ENCODE measurements around the gene MOB3C. TPM values are rescaled to one million over a fixed set of nuclear protein-coding genes. Genes with fewer than 3 reads are reported as not detected.

MOB3C gene
- total and polyA plus RNA-seq, 11 donors: 6.0 to 24.0 (median 10.5) TPM

DNA sequence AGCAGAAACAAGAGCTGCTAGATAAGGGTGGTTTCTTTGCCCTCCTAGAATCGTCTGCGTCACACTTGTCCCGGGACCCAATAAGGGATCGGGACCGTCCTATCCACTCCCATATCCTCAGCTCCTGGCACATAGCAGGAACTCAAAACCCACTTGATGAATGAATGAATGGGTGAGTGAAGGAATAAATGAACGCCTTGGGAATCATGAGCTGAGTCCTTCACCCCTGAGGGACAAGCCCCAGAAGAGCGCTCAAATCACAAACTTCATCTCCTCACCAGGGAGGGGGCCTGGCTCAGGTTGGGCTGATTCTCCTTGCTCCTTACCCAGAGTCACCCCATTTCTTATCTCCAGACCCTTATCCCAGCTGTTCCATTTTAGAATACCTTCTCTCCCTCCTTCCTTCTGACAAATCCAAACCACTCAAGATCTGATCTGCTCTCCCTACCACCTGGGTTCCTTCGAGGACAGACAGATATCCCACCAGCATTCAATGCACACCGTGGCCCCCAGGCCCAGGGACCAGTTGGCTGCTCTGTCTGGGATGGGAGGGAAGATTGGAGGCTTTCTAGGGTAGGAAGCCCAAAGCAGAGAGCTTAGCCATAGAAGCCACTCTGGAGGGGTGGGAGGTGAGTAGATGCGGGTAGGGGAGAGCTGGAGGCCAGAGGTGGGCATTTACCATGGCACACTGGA lies 643 bp upstream of the MOB3C start:
- Histone ChIP-seq H3K36me3 (peaks cover 0 to 9% (median 5%) of the 10 kb centered on the region in 9 donors), H3K9me3 (no peaks in the 10 kb centered on the region), H3K4me1 (peaks cover 7 to 49% (median 41%) of the 10 kb centered on the region in 12 donors), H3K4me3 (peak overlapping the region; percentile 59 to 95 (median 77)), H3K27me3 (no peaks in the 10 kb centered on the region), H3K27ac (peak overlapping the region; percentile 84 to 97 (median 92))
- TF ChIP-seq POLR2A (IDR thresholded peaks at IDR 0.05) (no peak), CTCF (IDR thresholded peaks at IDR 0.05) (no peak)
- intact Hi-C loops (cut with DNase I): loop anchor here in 5 of 10 donors (5.0 to 10.0 kb wide), 4 partner anchors 48 to 100 kb away; partner anchors contain the start of genes EFCAB14 (in 4 of the 5) and ATPAF1 (in 3 of the 5)
- WGBS, 4 donors: 32 to 41% (median 38%) methylated on average over 10 of the region's 10 CpGs
- ATAC-seq (peak; percentile 8 to 43 (median 34)), DNase-seq (no peak)

GRCh38 chr1:46615735-46616134 lies 876 bp downstream of the MOB3C start:
- intact Hi-C loops (cut with DNase I): loop anchor here in 5 of 10 donors (5.0 to 10.0 kb wide), 4 partner anchors 49 to 102 kb away; partner anchors contain the start of genes EFCAB14 (in 4 of the 5) and ATPAF1 (in 3 of the 5)
- Histone ChIP-seq H3K9me3 (no peaks in the 10 kb centered on the region), H3K4me1 (peaks cover 7 to 61% (median 53%) of the 10 kb centered on the region in 12 donors), H3K27me3 (no peaks in the 10 kb centered on the region), H3K4me3 (peak overlapping the region; percentile 59 to 95 (median 77)), H3K27ac (peak overlapping the region; percentile 84 to 97 (median 92)), H3K36me3 (peaks cover 0 to 25% (median 12%) of the 10 kb centered on the region in 9 donors)
- TF ChIP-seq POLR2A (IDR thresholded peaks at IDR 0.05) (no peak), CTCF (IDR thresholded peaks at IDR 0.05) (no peak)
- 39 to 50% (median 43%) methylated on average over 3 of the region's 3 CpGs for WGBS, 4 donors
- DNase-seq: no peak
- no peak for ATAC-seq

- TF ChIP-seq CTCF (IDR thresholded peaks at IDR 0.05) (no peak), POLR2A (IDR thresholded peaks at IDR 0.05) (no peak)
- no peaks in the 10 kb centered on the region for H3K9me3 ChIP-seq
- H3K4me3 ChIP-seq: peak overlapping the region in 9 of 12 donors; percentile 66 to 95 (median 80)
- DNase-seq (no peak), ATAC-seq (no peak)
- H3K36me3 ChIP-seq: peaks cover 0 to 30% (median 17%) of the 10 kb centered on the region in 9 donors
- intact Hi-C loops (cut with DNase I): loop anchor here in 5 of 10 donors (5.0 to 10.0 kb wide), 4 partner anchors 50 to 102 kb away; partner anchors contain the start of genes EFCAB14 (in 4 of the 5) and ATPAF1 (in 3 of the 5)
- H3K27me3 ChIP-seq: no peaks in the 10 kb centered on the region
- H3K27ac ChIP-seq: peak overlapping the region in 9 of 12 donors; percentile 71 to 97 (median 92)
- 92 to 96% (median 94%) methylated on average over 2 of the region's 2 CpGs for WGBS, 4 donors
- H3K4me1 ChIP-seq: peaks cover 7 to 62% (median 54%) of the 10 kb centered on the region in 12 donors
Observed at GRCh38 chr1:46615088-46615487, 1.5 kb downstream of the MOB3C start.

- Histone ChIP-seq H3K4me1 (peaks cover 7 to 62% (median 54%) of the 10 kb centered on the region in 12 donors), H3K27me3 (no peaks in the 10 kb centered on the region), H3K4me3 (peak overlapping the region in 5 of 12 donors; percentile 30 to 85 (median 74)), H3K36me3 (peaks cover 0 to 35% (median 21%) of the 10 kb centered on the region in 9 donors), H3K27ac (peak overlapping the region in 11 of 12 donors; percentile 36 to 97 (median 78)), H3K9me3 (no peaks in the 10 kb centered on the region)
- DNase-seq (no peak), ATAC-seq (no peak)
- WGBS, 4 donors: 73 to 83% (median 78%) methylated on average over 2 of the region's 2 CpGs
- no peak for TF ChIP-seq POLR2A (IDR thresholded peaks at IDR 0.05)
- no peak for TF ChIP-seq CTCF (IDR thresholded peaks at IDR 0.05)
- intact Hi-C loops (cut with DNase I): loop anchor here in 3 of 10 donors (10.0 kb wide), 2 partner anchors 50 to 100 kb away; partner anchors contain the start of genes EFCAB14 (in 2 of the 3) and ATPAF1 (in 1 of the 3)
Observed at GRCh38 chr1:46614604-46614984, 2.0 kb downstream of the MOB3C start.

Measured in heart left ventricle (tissue), 16 donors.